Measurements from ENCODE around the gene RHPN2.
"Not testable (repeated sequence)": the region's sequence is repeated elsewhere in the genome, so short reads cannot be mapped to it uniquely, and the experiment has no call there.

GRCh38 chr19:33010891-33011290 is 53.8 kb downstream of the RHPN2 start:
- not testable (repeated sequence) for TF ChIP-seq GLI4 (CRISPR knock-in tag; IDR thresholded peaks at IDR 0.05; ENCODE audit: borderline replicate concordance); ZNF552 (CRISPR knock-in tag; IDR thresholded peaks at IDR 0.05; ENCODE audit: borderline replicate concordance); CTCF (CRISPR knock-in tag; IDR thresholded peaks at IDR 0.05)

Measured in HepG2 (cell line).